ENCODE results near the gene MAP4K5.

DNA sequence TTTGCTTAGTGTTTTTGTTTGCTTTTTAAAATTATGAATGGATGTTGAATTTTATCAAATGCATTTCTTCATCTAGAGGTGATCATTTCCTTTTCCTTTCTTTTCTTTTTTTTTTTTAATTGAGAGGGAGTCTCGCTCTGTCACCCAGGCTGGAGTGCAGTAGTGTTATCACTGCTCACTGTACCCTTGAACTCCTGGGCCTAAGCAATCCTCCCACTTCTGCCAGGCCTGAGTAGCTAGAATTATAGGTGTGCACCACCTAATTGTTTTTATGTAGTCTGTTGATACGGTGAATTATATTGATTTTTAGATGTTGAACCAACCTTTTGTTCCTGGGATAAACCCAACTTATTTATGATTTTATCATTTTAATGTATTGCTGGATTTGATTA, 134.2 kb downstream of the MAP4K5 start:
- TF ChIP-seq JUN (IDR thresholded peaks at IDR 0.05) (no peak), SREBF2 (IDR thresholded peaks at IDR 0.05) (no peak), EHMT2 (IDR thresholded peaks at IDR 0.05; ENCODE audit: low read depth) (no peak), SMC3 (IDR thresholded peaks at IDR 0.05) (no peak)
- TF ChIP-seq, protein P1, sequence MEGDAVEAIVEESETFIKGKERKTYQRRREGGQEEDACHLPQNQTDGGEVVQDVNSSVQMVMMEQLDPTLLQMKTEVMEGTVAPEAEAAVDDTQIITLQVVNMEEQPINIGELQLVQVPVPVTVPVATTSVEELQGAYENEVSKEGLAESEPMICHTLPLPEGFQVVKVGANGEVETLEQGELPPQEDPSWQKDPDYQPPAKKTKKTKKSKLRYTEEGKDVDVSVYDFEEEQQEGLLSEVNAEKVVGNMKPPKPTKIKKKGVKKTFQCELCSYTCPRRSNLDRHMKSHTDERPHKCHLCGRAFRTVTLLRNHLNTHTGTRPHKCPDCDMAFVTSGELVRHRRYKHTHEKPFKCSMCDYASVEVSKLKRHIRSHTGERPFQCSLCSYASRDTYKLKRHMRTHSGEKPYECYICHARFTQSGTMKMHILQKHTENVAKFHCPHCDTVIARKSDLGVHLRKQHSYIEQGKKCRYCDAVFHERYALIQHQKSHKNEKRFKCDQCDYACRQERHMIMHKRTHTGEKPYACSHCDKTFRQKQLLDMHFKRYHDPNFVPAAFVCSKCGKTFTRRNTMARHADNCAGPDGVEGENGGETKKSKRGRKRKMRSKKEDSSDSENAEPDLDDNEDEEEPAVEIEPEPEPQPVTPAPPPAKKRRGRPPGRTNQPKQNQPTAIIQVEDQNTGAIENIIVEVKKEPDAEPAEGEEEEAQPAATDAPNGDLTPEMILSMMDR (IDR thresholded peaks at IDR 0.05): no peak

Measured in A549 (cell line).